Fibroblast of mammary gland (primary cell): ENCODE results near the gene CSTF2.
A peak's percentile ranks its signal among the peaks of the same experiment; 100 is the strongest.

Experiments
- DNase-seq: peaks from one replicate; pipeline ENCODE4 v3.0.0-alpha.2; 2010; ENCODE audit warnings: low read depth
- H3K4me3 ChIP-seq: 2 replicates; pipeline ENCODE4 v1.5.1; 2011; ENCODE audit warnings: low read depth, mild to moderate bottlenecking, low read length, moderate library complexity; ENCODE audit not compliant: control insufficient read depth
- TF ChIP-seq, protein P1 (sequence below): conservative IDR thresholded peaks from 2 replicates; pipeline ENCODE4 v1.5.1; 2011; ENCODE audit warnings: low read depth, low read length, inconsistent platforms; ENCODE audit not compliant: control insufficient read depth, insufficient read depth

CSTF2 gene

DNA sequence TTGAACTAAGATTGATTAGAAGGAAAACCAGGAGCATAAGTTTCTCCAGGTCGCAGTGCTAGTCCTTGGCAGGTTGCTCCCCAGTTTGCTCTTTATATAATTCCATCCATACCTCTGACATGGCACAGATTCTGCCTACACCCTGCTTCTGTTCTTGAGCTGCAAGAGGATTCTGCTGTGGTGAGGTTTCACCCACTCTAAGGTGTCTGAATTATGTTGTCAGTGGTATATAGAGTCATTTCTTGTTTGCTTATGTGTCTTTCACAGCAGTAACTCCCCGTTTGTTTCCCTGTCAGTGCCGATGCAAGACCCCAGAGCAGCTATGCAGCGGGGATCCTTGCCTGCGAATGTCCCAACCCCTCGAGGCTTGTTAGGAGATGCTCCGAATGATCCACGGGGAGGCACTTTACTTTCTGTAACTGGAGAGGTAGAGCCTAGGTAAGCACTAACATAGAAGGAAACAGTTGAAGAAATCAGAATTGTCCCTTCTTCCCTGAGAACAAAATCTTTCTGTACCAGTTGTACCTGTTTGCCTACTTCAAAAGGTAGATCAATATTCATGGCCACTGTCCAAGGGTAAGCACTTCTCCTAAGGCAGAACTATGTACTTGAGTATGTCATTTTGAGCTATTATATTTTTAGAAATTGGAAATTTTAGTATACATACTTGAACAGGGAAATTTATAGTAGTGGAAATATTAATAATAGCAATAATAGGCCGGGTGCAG is 11.2 kb downstream of the CSTF2 start:
- TF ChIP-seq, protein P1, sequence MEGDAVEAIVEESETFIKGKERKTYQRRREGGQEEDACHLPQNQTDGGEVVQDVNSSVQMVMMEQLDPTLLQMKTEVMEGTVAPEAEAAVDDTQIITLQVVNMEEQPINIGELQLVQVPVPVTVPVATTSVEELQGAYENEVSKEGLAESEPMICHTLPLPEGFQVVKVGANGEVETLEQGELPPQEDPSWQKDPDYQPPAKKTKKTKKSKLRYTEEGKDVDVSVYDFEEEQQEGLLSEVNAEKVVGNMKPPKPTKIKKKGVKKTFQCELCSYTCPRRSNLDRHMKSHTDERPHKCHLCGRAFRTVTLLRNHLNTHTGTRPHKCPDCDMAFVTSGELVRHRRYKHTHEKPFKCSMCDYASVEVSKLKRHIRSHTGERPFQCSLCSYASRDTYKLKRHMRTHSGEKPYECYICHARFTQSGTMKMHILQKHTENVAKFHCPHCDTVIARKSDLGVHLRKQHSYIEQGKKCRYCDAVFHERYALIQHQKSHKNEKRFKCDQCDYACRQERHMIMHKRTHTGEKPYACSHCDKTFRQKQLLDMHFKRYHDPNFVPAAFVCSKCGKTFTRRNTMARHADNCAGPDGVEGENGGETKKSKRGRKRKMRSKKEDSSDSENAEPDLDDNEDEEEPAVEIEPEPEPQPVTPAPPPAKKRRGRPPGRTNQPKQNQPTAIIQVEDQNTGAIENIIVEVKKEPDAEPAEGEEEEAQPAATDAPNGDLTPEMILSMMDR, result no peak
- H3K4me3 ChIP-seq, result no peak overlapping the region
- no peak for DNase-seq

DNA sequence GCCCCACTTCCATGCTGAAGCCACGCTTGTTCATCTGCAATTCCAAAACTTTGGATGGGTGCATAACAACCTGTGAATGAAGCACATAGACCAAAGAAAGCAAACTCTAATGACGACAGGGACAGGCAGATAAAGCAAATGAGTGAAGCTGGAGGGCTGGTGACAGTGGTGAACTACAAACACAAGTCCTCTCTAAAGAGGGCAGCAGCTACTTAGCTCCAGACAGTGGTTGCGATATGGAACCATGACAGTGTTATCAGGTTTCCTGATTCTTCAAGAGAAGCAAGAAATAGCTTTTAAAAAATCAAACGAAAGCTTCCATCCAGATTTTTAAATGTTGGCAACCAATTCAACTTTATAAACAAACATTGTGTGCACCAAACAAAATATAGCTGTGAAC is 30.1 kb downstream of the CSTF2 start:
- TF ChIP-seq, protein P1, result no peak
- no peak for DNase-seq
- no peak overlapping the region for H3K4me3 ChIP-seq

DNA sequence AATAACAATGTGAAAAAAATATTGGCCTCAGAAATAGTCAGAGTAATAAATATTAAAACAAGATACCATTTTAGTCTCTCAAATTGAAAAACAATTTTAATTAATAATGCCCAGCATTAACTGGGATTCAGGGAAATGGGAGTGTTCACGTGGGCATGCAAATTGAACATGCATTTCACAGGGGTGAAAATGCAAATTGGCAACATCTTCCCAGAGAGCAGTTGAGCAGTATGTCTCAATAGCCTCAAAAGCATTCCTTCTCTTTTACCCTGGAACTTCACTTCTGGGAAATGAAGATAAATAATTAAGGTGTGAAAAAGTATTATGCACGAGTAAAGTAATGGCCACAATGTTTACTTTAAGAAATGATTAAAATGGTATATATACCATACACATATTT is 32.6 kb downstream of the CSTF2 start:
- H3K4me3 ChIP-seq, result no peak overlapping the region
- TF ChIP-seq, protein P1, result no peak
- no peak for DNase-seq

DNA sequence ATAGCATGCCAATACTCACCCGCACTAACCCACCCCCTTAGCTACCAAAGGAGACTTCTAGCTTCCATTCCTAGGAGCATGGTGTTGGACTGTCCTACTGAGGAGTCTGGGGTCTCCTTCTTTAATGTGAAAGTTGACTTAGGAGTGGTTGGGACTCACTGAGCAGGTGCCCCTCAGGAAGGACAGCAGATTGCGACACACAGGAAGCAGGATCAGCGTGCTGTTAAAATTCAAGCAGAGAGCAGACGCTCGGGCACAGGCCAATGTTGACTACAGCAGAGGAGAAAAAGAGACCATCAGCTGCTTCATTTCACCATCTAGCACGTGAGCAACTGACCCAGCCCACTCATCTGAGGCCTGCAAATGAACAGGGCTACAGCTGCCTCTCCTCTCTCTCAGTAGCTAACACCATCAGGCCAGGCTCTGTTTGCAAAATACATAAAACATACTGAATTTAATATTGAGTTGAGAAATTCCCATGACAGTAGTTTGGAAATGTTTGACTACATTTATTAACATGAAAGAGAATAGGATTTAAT is 43.2 kb downstream of the CSTF2 start:
- TF ChIP-seq, protein P1, result no peak
- no peak overlapping the region for H3K4me3 ChIP-seq
- DNase-seq, result no peak

DNA sequence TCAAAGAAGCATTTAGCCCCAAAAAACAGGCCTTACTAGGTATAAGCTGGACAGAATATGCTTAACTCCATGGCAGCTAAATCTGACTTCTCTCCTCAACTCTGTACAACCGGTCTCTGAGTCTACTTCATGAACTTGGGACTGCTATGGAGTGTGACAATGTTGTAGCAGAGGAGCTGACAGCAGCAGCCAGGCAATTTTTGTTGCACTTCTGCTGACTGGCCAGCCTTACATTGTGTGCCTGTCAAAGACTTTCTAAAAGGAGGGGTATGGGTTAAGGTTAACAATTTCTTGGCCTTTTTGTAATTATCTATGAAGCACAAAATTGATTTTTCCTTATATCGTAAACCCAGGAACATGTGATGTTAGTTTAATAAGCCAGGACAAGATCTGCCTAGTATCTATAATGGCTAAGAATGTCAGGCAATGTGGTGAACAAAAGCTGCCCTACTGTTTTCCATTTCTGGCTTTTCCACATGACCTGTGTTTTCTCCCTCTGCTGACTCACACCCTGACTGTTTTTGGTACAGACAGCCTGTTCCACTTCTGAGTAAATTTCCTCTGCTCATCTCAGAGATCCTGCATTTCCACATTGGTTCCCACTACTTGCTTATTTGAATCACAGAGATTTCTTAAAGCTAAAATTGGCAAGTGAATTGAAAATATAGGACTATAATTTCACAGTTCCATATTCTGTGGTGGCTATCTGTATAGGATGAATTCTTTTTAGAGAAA is 44.6 kb downstream of the CSTF2 start:
- peak; percentile 64 for DNase-seq
- no peak overlapping the region for H3K4me3 ChIP-seq
- TF ChIP-seq, protein P1, result no peak

DNA sequence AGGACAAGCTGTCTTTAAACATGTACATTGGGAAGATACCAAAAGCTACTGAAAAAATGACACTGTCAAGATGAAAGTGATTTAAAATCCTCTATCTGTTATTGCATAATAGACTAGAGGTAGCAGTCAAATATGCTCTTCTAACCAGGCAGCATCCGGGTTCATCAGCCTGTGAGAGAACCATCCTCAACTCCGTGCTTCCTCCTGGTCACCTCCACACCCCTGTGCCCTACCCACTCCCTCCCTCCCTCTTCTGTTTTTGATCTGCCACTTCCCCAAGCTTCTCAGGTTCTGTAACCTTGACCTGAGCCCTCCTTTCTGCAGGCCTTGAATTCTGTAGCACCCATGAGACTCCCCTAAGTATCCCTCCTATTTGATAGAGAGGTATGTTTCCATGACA is 48.1 kb downstream of the CSTF2 start:
- no peak overlapping the region for H3K4me3 ChIP-seq
- DNase-seq, result no peak
- TF ChIP-seq, protein P1, result no peak
